Measurements from ENCODE around the gene BANK1.

DNA sequence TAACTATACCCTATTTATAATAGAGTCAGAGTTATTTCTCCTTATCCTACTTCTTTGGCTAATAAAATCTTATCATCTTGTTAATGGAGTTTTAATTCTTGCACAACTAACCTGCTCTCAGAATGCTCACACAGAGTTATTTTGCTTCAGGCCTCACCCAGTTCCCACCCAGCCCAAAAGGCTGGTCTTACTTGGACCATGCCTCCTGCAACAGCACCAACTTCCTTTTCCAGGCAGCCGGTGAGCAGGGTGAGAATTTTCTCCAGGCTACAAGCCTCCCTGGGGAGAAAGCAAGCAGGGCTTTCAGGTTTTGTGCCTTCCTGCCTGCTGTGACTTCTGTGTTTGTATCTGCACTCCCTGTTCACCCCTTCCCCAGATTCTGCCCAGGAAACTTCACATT lies 29.1 kb upstream of the BANK1 start:
- TF ChIP-seq CSRNP3 (CRISPR knock-in tag; IDR thresholded peaks at IDR 0.05): no peak
- no peak for TF ChIP-seq CSDC2 (CRISPR knock-in tag; IDR thresholded peaks at IDR 0.05)
- no peak for TF ChIP-seq TCF4 (CRISPR knock-in tag; IDR thresholded peaks at IDR 0.05; ENCODE audit: borderline replicate concordance)
- TF ChIP-seq PPARA (CRISPR knock-in tag; IDR thresholded peaks at IDR 0.05; ENCODE audit: borderline replicate concordance): no peak
